Metanephros (tissue), 2 donors: Measurements from ENCODE around the gene TBL3. TPM values are rescaled to one million over a fixed set of nuclear protein-coding genes. Genes with fewer than 3 reads are reported as not detected.

Experiments used
- small RNA-seq: library from RNA; depleted of rRNA; stranded (forward); fragments of <200 nt; gene quantifications from one replicate; pipeline ENCODE3, GENCODE V24; 2014; ENCODE audit warnings: low replicate concordance
- total RNA-seq: library from RNA; depleted of rRNA; stranded (reverse); fragments of >200 nt; gene quantifications from one replicate; pipeline ENCODE4 v1.2.3, GENCODE V29; 2014

The TBL3 gene
- 32.2 TPM for total RNA-seq

GRCh38 chr16:1971796-1972489, at the start of gene TBL3:
TBL3 (plus strand) TSS chr16:1972053; CDS start chr16:1972165, 112 bp downstream.

GRCh38 chr16:1942810-1943726, 28.8 kb upstream of the TBL3 start, which contains the start of gene MSRB1:
MSRB1 (minus strand) TSS chr16:1943199; CDS start chr16:1943156, 43 bp downstream.

GRCh38 chr16:1959269-1960039, 12.4 kb upstream of the TBL3 start, which contains the start of gene NDUFB10:
NDUFB10 (plus strand) TSS chr16:1959538; CDS start chr16:1959625, 87 bp downstream.

GRCh38 chr16:1964506-1965395, 7.1 kb upstream of the TBL3 start, which contains the start of gene RPS2:
RPS2 (minus strand) TSS chr16:1964826; CDS start chr16:1964625, 201 bp downstream.

GRCh38 chr16:1966460-1966859, 5.4 kb upstream of the TBL3 start, which contains the start of gene RNF151:
RNF151 (plus strand) TSS chr16:1966856; CDS start chr16:1966882, 26 bp downstream.

GRCh38 chr16:1981398-1981836, 9.6 kb downstream of the TBL3 start, which contains the start of gene NOXO1:
NOXO1 (minus strand) TSS chr16:1981469; CDS start chr16:1981179, 290 bp downstream.

GRCh38 chr16:1983544-1984346, 11.9 kb downstream of the TBL3 start, which contains the start of gene GFER:
GFER (plus strand) TSS chr16:1984193; CDS start chr16:1984219, 26 bp downstream.

GRCh38 chr16:1989209-1990100, 17.6 kb downstream of the TBL3 start, which contains the start of gene SYNGR3:
SYNGR3 (plus strand) TSS chr16:1989970; CDS start chr16:1990103, 133 bp downstream.

GRCh38 chr16:2009791-2010510, 38.1 kb downstream of the TBL3 start, which contains the start of gene ZNF598:
ZNF598 (minus strand) TSS chr16:2009821.

GRCh38 chr16:2019518-2019920, 47.7 kb downstream of the TBL3 start, which contains the start of gene NPW:
NPW (plus strand) TSS chr16:2019785.

GRCh38 chr16:2026461-2027023, 54.7 kb downstream of the TBL3 start, which contains the start of gene NHERF2:
NHERF2 (plus strand) TSS chr16:2026902; CDS start chr16:2027006, 104 bp downstream.

Small RNA genes within 50 kb of the gene (small RNA-seq; reads per million reads assigned to genes)
- gene AC005363.2 (not detected), gene RN7SL219P (not detected), gene SNORA10 (not detected), gene SNORA64 (not detected)

Other genes starting within 250 kb of the TBL3 start
- gene NME3, start 200.5 kb upstream of the TBL3 start, total RNA-seq, result 43.1 TPM
- 20.1 TPM for gene EME2, start 199.2 kb upstream of the TBL3 start, total RNA-seq
- 63.4 TPM for gene MRPS34, start 198.9 kb upstream of the TBL3 start, total RNA-seq
- 78.3 TPM for gene SPSB3, start 189.5 kb upstream of the TBL3 start, total RNA-seq
- gene NUBP2, start 189.1 kb upstream of the TBL3 start, total RNA-seq, result 70.1 TPM
- 7.0 TPM for gene IGFALS, start 178.3 kb upstream of the TBL3 start, total RNA-seq
- 73.6 TPM for gene HAGH, start 145.2 kb upstream of the TBL3 start, total RNA-seq
- 98.6 TPM for gene FAHD1, start 144.8 kb upstream of the TBL3 start, total RNA-seq
- gene MEIOB, start 99.9 kb upstream of the TBL3 start, total RNA-seq, result 0.29 TPM
- gene HS3ST6, start 53.6 kb upstream of the TBL3 start, total RNA-seq, result 1.2 TPM
- gene MSRB1, start 28.9 kb upstream of the TBL3 start, total RNA-seq, result 22.4 TPM
- gene RPL3L, start 17.4 kb upstream of the TBL3 start, total RNA-seq, result 33.3 TPM
- 130 TPM for gene NDUFB10, start 12.5 kb upstream of the TBL3 start, total RNA-seq
- gene RPS2, start 7.2 kb upstream of the TBL3 start, total RNA-seq, result 2,517 TPM
- not detected for gene RNF151, start 5.2 kb upstream of the TBL3 start, total RNA-seq
- gene NOXO1, start 9.4 kb downstream of the TBL3 start, total RNA-seq, result 0.47 TPM
- gene GFER, start 12.1 kb downstream of the TBL3 start, total RNA-seq, result 24.6 TPM
- 3.2 TPM for gene SYNGR3, start 17.9 kb downstream of the TBL3 start, total RNA-seq
- gene ZNF598, start 37.8 kb downstream of the TBL3 start, total RNA-seq, result 20.9 TPM
- 7.0 TPM for gene NPW, start 47.7 kb downstream of the TBL3 start, total RNA-seq
- 109 TPM for gene NHERF2, start 54.8 kb downstream of the TBL3 start, total RNA-seq
- gene NTHL1, start 75.8 kb downstream of the TBL3 start, total RNA-seq, result 24.0 TPM
- 139 TPM for gene TSC2, start 75.9 kb downstream of the TBL3 start, total RNA-seq
- 162 TPM for gene PKD1, start 163.8 kb downstream of the TBL3 start, total RNA-seq
- gene RAB26, start 176.6 kb downstream of the TBL3 start, total RNA-seq, result 0.58 TPM
- gene TRAF7, start 183.7 kb downstream of the TBL3 start, total RNA-seq, result 40.6 TPM
- 1.6 TPM for gene CASKIN1, start 224.6 kb downstream of the TBL3 start, total RNA-seq
- gene MLST8, start 233.4 kb downstream of the TBL3 start, total RNA-seq, result 31.9 TPM
- 5.4 TPM for gene BRICD5, start 238.8 kb downstream of the TBL3 start, total RNA-seq
- gene PGP, start 242.8 kb downstream of the TBL3 start, total RNA-seq, result 14.0 TPM